ENCODE results near the gene VRK3.
A peak's percentile ranks its signal among the peaks of the same experiment; 100 is the strongest.

VRK3 gene

GRCh38 chr19:50030225-50030624, 5.1 kb upstream of the VRK3 start:
- DNase-seq: no peak

GRCh38 chr19:50026550-50026906, 1.4 kb upstream of the VRK3 start:
- no peak for DNase-seq

- DNase-seq: peak; percentile 99
Measured at GRCh38 chr19:50025794-50026549, 800 bp upstream of the VRK3 start, which contains the start of gene ZNF473. Gene ZNF473, plus strand, starts transcription at chr19:50026005. Its CDS starts 5,078 bp downstream, at chr19:50031083.

- DNase-seq: no peak
Measured at GRCh38 chr19:50024719-50025021, 502 bp downstream of the VRK3 start.

GRCh38 chr19:50022823-50023222, 2.3 kb downstream of the VRK3 start:
- no peak for DNase-seq

GRCh38 chr19:50020481-50020880, 4.7 kb downstream of the VRK3 start:
- peak; percentile 28 for DNase-seq

- DNase-seq: no peak
Measured at GRCh38 chr19:50016225-50016807, 8.9 kb downstream of the VRK3 start.

GRCh38 chr19:50008532-50008931, 16.6 kb downstream of the VRK3 start:
- no peak for DNase-seq

GRCh38 chr19:50007947-50008346, 17.2 kb downstream of the VRK3 start:
- no peak for DNase-seq

GRCh38 chr19:50007170-50007569, 18.0 kb downstream of the VRK3 start:
- no peak for DNase-seq

GRCh38 chr19:50005428-50005827, 19.7 kb downstream of the VRK3 start:
- DNase-seq: no peak

- DNase-seq: peak; percentile 97
Measured at GRCh38 chr19:50003810-50004419, 21.3 kb downstream of the VRK3 start.

- DNase-seq: no peak
Measured at GRCh38 chr19:50003254-50003788, 21.9 kb downstream of the VRK3 start.

GRCh38 chr19:50002386-50002960, 22.7 kb downstream of the VRK3 start:
- DNase-seq: no peak

- DNase-seq: no peak
Measured at GRCh38 chr19:50001775-50002174, 23.4 kb downstream of the VRK3 start.

- DNase-seq: no peak
Measured at GRCh38 chr19:50000841-50001557, 24.2 kb downstream of the VRK3 start.

GRCh38 chr19:50000038-50000840, 24.9 kb downstream of the VRK3 start:
- DNase-seq: no peak

- DNase-seq: no peak
Measured at GRCh38 chr19:49999371-50000010, 25.7 kb downstream of the VRK3 start.

- no peak for DNase-seq
Measured at GRCh38 chr19:49997709-49998108, 27.5 kb downstream of the VRK3 start.

- DNase-seq: no peak
Measured at GRCh38 chr19:49988433-49988832, 36.7 kb downstream of the VRK3 start.

- DNase-seq: no peak
Measured at GRCh38 chr19:49988007-49988406, 37.2 kb downstream of the VRK3 start.
